IMR-90 (cell line): ENCODE measurements around the gene MICA. TPM values are rescaled to one million over a fixed set of nuclear protein-coding genes. Genes with fewer than 3 reads are reported as not detected.
A peak's percentile ranks its signal among the peaks of the same experiment; 100 is the strongest.

Source experiments
- ATAC-seq: fragments of 200-7000 bp; cut with Tn5 transposase; 2 replicates; pipeline ENCODE4 v1.9.1; 2020; ENCODE audit warnings: low read depth, mild to moderate bottlenecking, moderate library complexity
- BruUV-seq: library from RNA; stranded (reverse); fragments of 400-500 nt; replicated peaks from 2 replicates; lab custom pipeline; 2021; lab: Mats Ljungman, UMichigan
- CTCF ChIA-PET: fragments of 300-600 bp; formaldehyde crosslinking; extraction: SDS; loops from one replicate; lab custom pipeline; 2021; ENCODE audit warnings: antibody characterized with exemption; lab: Yijun Ruan, JAX
- POLR2A ChIA-PET: fragments of 300-600 bp; sonication (Branson Sonifier 250); formaldehyde crosslinking; loops from one replicate; lab custom pipeline; 2022; ENCODE audit warnings: antibody characterized with exemption; ENCODE audit not compliant: unreplicated experiment; lab: Charles Lee
- DNase-seq: peaks from one replicate; pipeline ENCODE4 v3.0.0; 2013
- H2AFZ ChIP-seq: replicated peaks from 2 replicates; pipeline ENCODE3; 2013; ENCODE audit warnings: low read length, mild to moderate bottlenecking; ENCODE audit not compliant: poor library complexity
- H2AK5ac ChIP-seq: 2 replicates; pipeline ENCODE4 v1.6.1; 2013; ENCODE audit warnings: low read depth, low read length, inconsistent platforms
- H2AK9ac ChIP-seq: replicated peaks from 2 replicates; pipeline ENCODE3; 2013; ENCODE audit warnings: mild to moderate bottlenecking, low read depth, low read length, moderate library complexity; ENCODE audit not compliant: poor library complexity
- H2BK120ac ChIP-seq: 2 replicates; pipeline ENCODE4 v1.6.1; 2013; ENCODE audit warnings: low read depth, low read length, inconsistent platforms
- H2BK15ac ChIP-seq: 3 replicates; pipeline ENCODE4 v1.6.1; 2013; ENCODE audit warnings: low read depth, low read length, inconsistent platforms
- H2BK20ac ChIP-seq: 2 replicates; pipeline ENCODE4 v1.6.1; 2013; ENCODE audit warnings: low read depth, mild to moderate bottlenecking, inconsistent platforms, low read length, moderate library complexity
- H2BK5ac ChIP-seq: 2 replicates; pipeline ENCODE4 v1.6.1; 2013; ENCODE audit warnings: mild to moderate bottlenecking, low read depth, low read length, inconsistent platforms; ENCODE audit not compliant: poor library complexity, severe bottlenecking
- H3K14ac ChIP-seq: replicated peaks from 2 replicates; pipeline ENCODE4 v1.6.1; 2013; ENCODE audit warnings: low read depth, low read length, inconsistent platforms
- H3K18ac ChIP-seq: 2 replicates; pipeline ENCODE4 v1.6.1; 2013; ENCODE audit warnings: low read depth, low read length, control low read depth
- H3K23ac ChIP-seq: 2 replicates; pipeline ENCODE4 v1.6.1; 2013; ENCODE audit warnings: low read depth, low read length, inconsistent platforms
- H3K27ac ChIP-seq: 2 replicates; pipeline ENCODE4 v1.5.1; 2013; ENCODE audit warnings: mild to moderate bottlenecking, control low read depth, low read length; ENCODE audit not compliant: insufficient read depth
- H3K27me3 ChIP-seq: 2 replicates; pipeline ENCODE4 v1.6.1; 2013; ENCODE audit warnings: low read length; ENCODE audit not compliant: control insufficient read depth, insufficient read depth
- H3K36me3 ChIP-seq: 2 replicates; pipeline ENCODE4 v1.6.1; 2013; ENCODE audit warnings: low read length, mixed read lengths; ENCODE audit not compliant: control insufficient read depth, insufficient read depth
- H3K4ac ChIP-seq: 2 replicates; pipeline ENCODE4 v1.6.1; 2013; ENCODE audit warnings: low read depth, low read length, inconsistent platforms
- H3K4me1 ChIP-seq: 2 replicates; pipeline ENCODE4 v1.6.1; 2013; ENCODE audit warnings: low read length, mixed read lengths; ENCODE audit not compliant: control insufficient read depth, insufficient read depth
- H3K4me2 ChIP-seq: 2 replicates; pipeline ENCODE4 v1.6.1; 2013; ENCODE audit warnings: low read depth, mild to moderate bottlenecking, control low read depth, low read length, moderate library complexity
- H3K4me3 ChIP-seq: 2 replicates; pipeline ENCODE4 v1.5.1; 2013; ENCODE audit warnings: low read depth, mild to moderate bottlenecking, control low read depth, low read length, moderate library complexity; ENCODE audit not compliant: insufficient read depth
- H3K56ac ChIP-seq: 2 replicates; pipeline ENCODE4 v1.6.1; 2013; ENCODE audit warnings: low read length, inconsistent platforms; ENCODE audit not compliant: insufficient read depth; ENCODE audit errors: extremely low read depth
- H3K79me1 ChIP-seq, 2 experiments: 2 replicates each; pipeline ENCODE4 v1.6.1; 2013; ENCODE audit warnings: low read length in 2 of 2, inconsistent platforms in 1 of 2, low read depth in 1 of 2
- H3K9ac ChIP-seq: 2 replicates; pipeline ENCODE4 v1.6.1; 2013; ENCODE audit warnings: low read depth, low read length, control low read depth
- H3K9me1 ChIP-seq: 2 replicates; pipeline ENCODE4 v1.6.1; 2013; ENCODE audit warnings: low read length, inconsistent platforms; ENCODE audit not compliant: insufficient read depth
- H3K9me3 ChIP-seq: 2 replicates; pipeline ENCODE4 v1.6.1; 2013; ENCODE audit warnings: low read length; ENCODE audit not compliant: control insufficient read depth, insufficient read depth
- H4K20me1 ChIP-seq: 2 replicates; pipeline ENCODE4 v1.6.1; 2013; ENCODE audit warnings: low read length, inconsistent platforms; ENCODE audit not compliant: insufficient read depth
- H4K5ac ChIP-seq: 2 replicates; pipeline ENCODE4 v1.6.1; 2013; ENCODE audit warnings: mild to moderate bottlenecking, low read depth, low read length, control low read depth
- H4K8ac ChIP-seq, 2 experiments: 2 replicates each; pipeline ENCODE4 v1.6.1; 2013; ENCODE audit warnings: low read depth in 2 of 2, low read length in 2 of 2, control low read depth in 1 of 2, inconsistent platforms in 1 of 2
- H4K91ac ChIP-seq: 2 replicates; pipeline ENCODE4 v1.6.1; 2013; ENCODE audit warnings: low read depth, low read length, inconsistent platforms; ENCODE audit not compliant: insufficient read depth
- BHLHE40 ChIP-seq: fragments of 150-350 bp; IDR thresholded peaks from 2 replicates; pipeline ENCODE4 v1.6.1; 2016; ENCODE audit warnings: mild to moderate bottlenecking, low read depth, low read length
- CHD1 ChIP-seq: IDR thresholded peaks from 2 replicates; pipeline ENCODE4 v1.6.1; 2012; ENCODE audit warnings: low read depth, low read length, improper control_type of control experiment
- FOS ChIP-seq: fragments of 150-350 bp; IDR thresholded peaks from 2 replicates; pipeline ENCODE4 v1.6.1; 2016; ENCODE audit warnings: low read depth, low read length
- MAFK ChIP-seq: IDR thresholded peaks from 2 replicates; pipeline ENCODE4 v1.6.1; 2012; ENCODE audit warnings: low read depth, low read length, improper control_type of control experiment
- MAZ ChIP-seq: IDR thresholded peaks from 2 replicates; pipeline ENCODE4 v1.6.1; 2012; ENCODE audit warnings: low read depth, mild to moderate bottlenecking, low read length, improper control_type of control experiment, moderate library complexity, borderline replicate concordance
- MXI1 ChIP-seq: IDR thresholded peaks from 2 replicates; pipeline ENCODE4 v1.6.1; 2012; ENCODE audit warnings: low read depth, mild to moderate bottlenecking, low read length, moderate library complexity, borderline replicate concordance
- NFE2L2 ChIP-seq: fragments of 150-350 bp; IDR thresholded peaks from 2 replicates; pipeline ENCODE4 v1.6.1; 2016; ENCODE audit warnings: low read depth, mild to moderate bottlenecking, low read length
- POLR2A ChIP-seq: IDR thresholded peaks from 2 replicates; pipeline ENCODE4 v1.6.1; 2012; ENCODE audit warnings: mild to moderate bottlenecking, low read depth, low read length
- RAD21 ChIP-seq: IDR thresholded peaks from 2 replicates; pipeline ENCODE4 v1.6.1; 2012; ENCODE audit warnings: low read length, improper control_type of control experiment
- RCOR1 ChIP-seq: IDR thresholded peaks from 2 replicates; pipeline ENCODE4 v1.6.1; 2012; ENCODE audit warnings: mild to moderate bottlenecking, low read length, improper control_type of control experiment; ENCODE audit not compliant: insufficient replicate concordance
- RFX5 ChIP-seq: IDR thresholded peaks from 2 replicates; pipeline ENCODE4 v1.8.0; 2012; ENCODE audit warnings: low read depth, mild to moderate bottlenecking, low read length, moderate library complexity
- SMC3 ChIP-seq: fragments of 150-350 bp; IDR thresholded peaks from 2 replicates; pipeline ENCODE4 v1.6.1; 2016; ENCODE audit warnings: low read depth, mild to moderate bottlenecking, antibody characterized with exemption, low read length, moderate library complexity
- WGBS, 2 experiments: methylation state at CpG; one replicate each; pipeline versions ENCODE4 v1.1.5 to v1.1.7; 2013; ENCODE audit warnings: missing lambda C conversion rate in 2 of 2; ENCODE audit not compliant: insufficient read length in 1 of 2; ENCODE audit errors: extremely low coverage in 2 of 2; 5-methylcytosine and 5-hydroxymethylcytosine counted together
- dilution Hi-C: fragments of 300-500 bp; cut with HindIII; formaldehyde crosslinking; loops from one replicate; pipeline ENCODE4 v1.14.3; 2018; ENCODE audit warnings: low sequenced_read_pairs; ENCODE audit not compliant: unreplicated experiment
- in situ Hi-C: fragments of 300-500 bp; cut with MboI; formaldehyde crosslinking; loops from 3 replicates; pipeline ENCODE4 v1.14.3; 2019; ENCODE audit warnings: low sequenced_read_pairs, inconsistent platforms, mixed read lengths
- intact Hi-C: fragments of 100-400 bp; cut with micrococcal nuclease; formaldehyde crosslinking; loops from 2 replicates; pipeline ENCODE4 v1.10.0; 2022
- polyA plus RNA-seq, 3 experiments: library from polyadenylated mRNA; depleted of rRNA; stranded (reverse); fragments of >200 nt; gene quantifications; 2 replicates each; pipeline ENCODE4 v1.2.3, GENCODE V29; 2012; ENCODE audit warnings: low replicate concordance in 1 of 3
- total RNA-seq: library from RNA; depleted of rRNA; stranded (reverse); fragments of >200 nt; gene quantifications from 2 replicates; pipeline ENCODE4 v1.2.3, GENCODE V29; 2012
- TF ChIP-seq, protein P1 (sequence below): conservative IDR thresholded peaks from 2 replicates; pipeline ENCODE4 v1.5.1; 2012; ENCODE audit warnings: mild to moderate bottlenecking, low read depth, low read length, improper control_type of control experiment
- TF ChIP-seq, protein P2 (sequence below): fragments of 150-350 bp; IDR thresholded peaks from 2 replicates; pipeline ENCODE4 v1.6.1; 2017; ENCODE audit warnings: mild to moderate bottlenecking, antibody characterized with exemption, low read length, low read depth
- TF ChIP-seq, protein P3 (sequence below): fragments of 150-350 bp; IDR thresholded peaks from 2 replicates; pipeline ENCODE4 v1.6.1; 2016; ENCODE audit warnings: low read depth, mild to moderate bottlenecking, low read length, moderate library complexity, borderline replicate concordance

MICA gene
- total and polyA plus RNA-seq, 2 of the 4 experiments (the other 2 are of a cell fraction): 55.9 to 67.7 TPM

DNA sequence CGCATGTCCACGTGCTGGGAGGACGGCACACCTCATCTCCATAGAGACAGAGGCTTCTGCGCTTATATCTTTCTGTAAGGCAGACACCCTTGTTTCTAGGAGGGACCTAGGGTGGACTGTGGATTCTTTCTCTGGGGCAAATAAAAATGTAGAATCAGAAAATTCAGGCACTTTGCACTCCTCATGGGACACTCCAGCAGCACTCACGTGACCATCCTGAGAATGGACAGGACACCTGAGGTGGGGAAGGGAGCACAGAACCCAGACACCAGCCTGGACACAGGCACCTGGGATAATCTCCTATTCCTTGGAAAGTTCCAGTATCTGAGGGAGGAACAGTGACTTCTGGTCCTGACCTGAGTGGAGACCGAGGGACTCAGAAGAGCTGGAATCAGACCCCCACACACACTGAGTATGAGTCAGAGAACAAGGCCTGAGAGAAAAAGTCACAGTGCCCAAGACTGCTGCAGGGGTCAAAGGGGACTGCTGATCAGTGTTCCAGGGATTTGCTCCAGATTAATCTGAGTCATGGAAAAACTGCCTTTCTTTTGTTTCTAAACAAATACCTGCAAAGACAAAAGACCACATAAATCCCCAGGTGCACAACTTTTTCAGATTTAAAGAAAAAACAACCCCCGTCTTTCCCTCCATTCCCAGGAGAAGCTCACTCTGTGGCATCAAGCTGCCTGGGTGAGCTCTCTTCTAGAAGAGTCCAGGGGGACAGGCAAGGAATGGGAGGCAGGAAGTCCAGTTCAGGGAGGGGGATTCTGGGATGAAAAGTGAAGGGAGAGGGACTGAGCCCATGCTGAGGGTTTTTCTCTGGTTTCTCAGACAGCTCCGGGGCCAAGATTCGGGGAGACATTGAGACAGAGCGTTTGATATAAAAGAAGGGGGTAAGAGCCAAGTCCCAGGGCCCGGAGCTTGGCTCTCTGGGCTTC is 58.9 kb downstream of the MICA start:
- Histone ChIP-seq H2BK20ac (no peak overlapping the region), H3K56ac (no peak overlapping the region), H3K9ac (no peak overlapping the region), H3K4me2 (no peak overlapping the region), H2AFZ (peak overlapping the region; percentile 75), H4K20me1 (no peaks in the 10 kb centered on the region), H3K79me1 (no peaks in the 10 kb centered on the region), H2BK120ac (no peak overlapping the region), H4K91ac (no peak overlapping the region), H3K23ac (no peak overlapping the region), H2AK5ac (no peak overlapping the region), H3K4me3 (no peak overlapping the region), H2BK15ac (no peak overlapping the region), H2BK5ac (no peak overlapping the region), H4K5ac (no peak overlapping the region), H3K9me3 (no peaks in the 10 kb centered on the region), H2AK9ac (no peak overlapping the region), H4K8ac (no peak overlapping the region), H3K14ac (no peak overlapping the region), H3K27ac (no peak overlapping the region), H3K4me1 (no peaks in the 10 kb centered on the region), H3K36me3 (no peaks in the 10 kb centered on the region), H3K4ac (no peak overlapping the region), H3K9me1 (no peaks in the 10 kb centered on the region), H3K18ac (no peak overlapping the region), H3K27me3 (peaks cover 32% of the 10 kb centered on the region)
- BruUV-seq: no TSS peak
- ChIA-PET CTCF (no interaction called here), POLR2A (no interaction called here)
- ATAC-seq (peak; percentile 72), DNase-seq (peak; percentile 55)
- intact Hi-C loops (no loop called here), dilution Hi-C loops (no loop called here), in situ Hi-C loops (no loop called here)
- WGBS, 2 experiments: 63% methylated on average over 2 of the region's 11 CpGs; no CpG with 5 or more reads in 1 of the 2 experiments
- TF ChIP-seq, protein P1, sequence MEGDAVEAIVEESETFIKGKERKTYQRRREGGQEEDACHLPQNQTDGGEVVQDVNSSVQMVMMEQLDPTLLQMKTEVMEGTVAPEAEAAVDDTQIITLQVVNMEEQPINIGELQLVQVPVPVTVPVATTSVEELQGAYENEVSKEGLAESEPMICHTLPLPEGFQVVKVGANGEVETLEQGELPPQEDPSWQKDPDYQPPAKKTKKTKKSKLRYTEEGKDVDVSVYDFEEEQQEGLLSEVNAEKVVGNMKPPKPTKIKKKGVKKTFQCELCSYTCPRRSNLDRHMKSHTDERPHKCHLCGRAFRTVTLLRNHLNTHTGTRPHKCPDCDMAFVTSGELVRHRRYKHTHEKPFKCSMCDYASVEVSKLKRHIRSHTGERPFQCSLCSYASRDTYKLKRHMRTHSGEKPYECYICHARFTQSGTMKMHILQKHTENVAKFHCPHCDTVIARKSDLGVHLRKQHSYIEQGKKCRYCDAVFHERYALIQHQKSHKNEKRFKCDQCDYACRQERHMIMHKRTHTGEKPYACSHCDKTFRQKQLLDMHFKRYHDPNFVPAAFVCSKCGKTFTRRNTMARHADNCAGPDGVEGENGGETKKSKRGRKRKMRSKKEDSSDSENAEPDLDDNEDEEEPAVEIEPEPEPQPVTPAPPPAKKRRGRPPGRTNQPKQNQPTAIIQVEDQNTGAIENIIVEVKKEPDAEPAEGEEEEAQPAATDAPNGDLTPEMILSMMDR: no peak
- TF ChIP-seq, protein P2, sequence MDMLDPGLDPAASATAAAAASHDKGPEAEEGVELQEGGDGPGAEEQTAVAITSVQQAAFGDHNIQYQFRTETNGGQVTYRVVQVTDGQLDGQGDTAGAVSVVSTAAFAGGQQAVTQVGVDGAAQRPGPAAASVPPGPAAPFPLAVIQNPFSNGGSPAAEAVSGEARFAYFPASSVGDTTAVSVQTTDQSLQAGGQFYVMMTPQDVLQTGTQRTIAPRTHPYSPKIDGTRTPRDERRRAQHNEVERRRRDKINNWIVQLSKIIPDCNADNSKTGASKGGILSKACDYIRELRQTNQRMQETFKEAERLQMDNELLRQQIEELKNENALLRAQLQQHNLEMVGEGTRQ: no peak
- TF ChIP-seq CHD1 (no peak), BHLHE40 (no peak), MAFK (no peak), POLR2A (no peak), RAD21 (no peak), RCOR1 (no peak), FOS (no peak), RFX5 (no peak), SMC3 (no peak), MAZ (no peak), NFE2L2 (no peak), MXI1 (no peak)
- TF ChIP-seq, protein P3, sequence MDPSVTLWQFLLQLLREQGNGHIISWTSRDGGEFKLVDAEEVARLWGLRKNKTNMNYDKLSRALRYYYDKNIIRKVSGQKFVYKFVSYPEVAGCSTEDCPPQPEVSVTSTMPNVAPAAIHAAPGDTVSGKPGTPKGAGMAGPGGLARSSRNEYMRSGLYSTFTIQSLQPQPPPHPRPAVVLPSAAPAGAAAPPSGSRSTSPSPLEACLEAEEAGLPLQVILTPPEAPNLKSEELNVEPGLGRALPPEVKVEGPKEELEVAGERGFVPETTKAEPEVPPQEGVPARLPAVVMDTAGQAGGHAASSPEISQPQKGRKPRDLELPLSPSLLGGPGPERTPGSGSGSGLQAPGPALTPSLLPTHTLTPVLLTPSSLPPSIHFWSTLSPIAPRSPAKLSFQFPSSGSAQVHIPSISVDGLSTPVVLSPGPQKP: no peak
